ENCODE results near the gene TNRC6C.

- TF ChIP-seq ZNF175 (CRISPR knock-in tag; IDR thresholded peaks at IDR 0.05; ENCODE audit: low read depth): no peak
- no peak for TF ChIP-seq CHD2 (IDR thresholded peaks at IDR 0.05; ENCODE audit: low read depth, low read length)
- TF ChIP-seq ZNF717 (CRISPR knock-in tag; IDR thresholded peaks at IDR 0.05): no peak
- no peak for TF ChIP-seq CREB1 (IDR thresholded peaks at IDR 0.05)
- TF ChIP-seq CREB1 (CRISPR knock-in tag; IDR thresholded peaks at IDR 0.05): no peak
- no peak for TF ChIP-seq POLR2G (IDR thresholded peaks at IDR 0.05; ENCODE audit: low read depth, low read length)
These were observed 137.6 kb downstream of the TNRC6C start for GRCh38 chr17:78096093-78096492.
